Stimulated activated CD4-positive, alpha-beta T cell treated with anti-CD3 and anti-CD28 coated beads, Interleukin-12 subunit alpha, Interleukin-12 subunit beta, amount 100 ng/mL, for 24 hours (primary cell): Measurements from ENCODE around the gene PTPRCAP.
"Not testable (repeated sequence)": the region's sequence is repeated elsewhere in the genome, so short reads cannot be mapped to it uniquely, and the experiment has no call there.

Experiments used
- DNase-seq, 2 experiments: peaks; one replicate each; pipeline ENCODE4 v3.0.0-alpha.2; 2020; ENCODE audit warnings: low read depth in 2 of 2

Gene PTPRCAP

GRCh38 chr11:67437082-67437808 is at the start of gene PTPRCAP:
PTPRCAP (minus strand) TSS chr11:67437682; CDS start chr11:67437619, 63 bp downstream.
- DNase-seq: peak; percentile 56 to 75

GRCh38 chr11:67486481-67487195 is 49.2 kb upstream of the PTPRCAP start:
- DNase-seq: no peak

DNA sequence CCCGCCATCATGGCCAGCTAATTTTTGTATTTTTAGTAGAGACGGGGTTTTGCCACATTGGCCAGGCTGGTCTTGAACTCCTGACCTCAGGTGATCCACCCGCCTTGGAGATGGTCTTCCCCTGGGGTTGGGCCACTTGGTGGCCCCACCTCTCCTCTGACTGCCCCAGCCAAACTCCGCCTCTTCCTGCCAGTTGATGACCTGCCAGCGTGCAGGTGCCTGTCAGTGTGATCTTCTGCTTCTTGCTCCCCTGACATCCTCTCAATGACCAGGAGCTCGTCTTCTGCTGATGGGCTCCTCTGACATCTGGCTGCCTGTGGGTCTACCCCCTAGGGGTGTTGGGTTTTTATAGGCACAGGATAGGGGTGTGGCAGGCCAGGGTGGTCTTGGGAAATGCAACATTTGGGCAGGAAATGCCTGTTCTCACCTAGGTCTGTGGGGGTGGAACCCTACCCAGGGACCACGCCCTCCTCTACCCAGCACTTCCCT is 48.4 kb upstream of the PTPRCAP start:
- DNase-seq: peak in 1 of 2 experiments; percentile 57

DNA sequence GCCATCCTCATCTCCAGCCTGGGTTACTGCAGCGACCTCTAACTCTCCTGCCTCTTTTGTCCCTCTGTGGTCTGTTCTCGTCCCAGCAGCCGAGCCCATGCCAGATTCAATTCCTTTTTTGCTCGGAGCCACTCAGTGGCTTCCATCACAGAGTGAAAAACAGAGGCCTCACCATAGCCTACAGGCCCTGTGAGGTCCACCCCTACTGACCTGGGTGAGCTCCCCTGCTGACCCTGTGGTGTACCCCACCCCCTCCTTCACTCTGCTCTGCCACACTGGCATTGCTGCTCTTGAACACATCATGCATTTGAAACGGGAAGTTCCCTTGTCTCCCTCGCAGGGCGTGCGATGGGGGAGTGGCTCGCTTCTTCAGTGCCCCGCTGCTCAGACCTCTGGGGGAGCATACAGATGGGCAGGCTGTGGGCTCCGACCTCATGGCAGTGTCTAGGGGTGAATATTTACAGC is 47.4 kb upstream of the PTPRCAP start:
- peak in 1 of 2 experiments; percentile 66 for DNase-seq

DNA sequence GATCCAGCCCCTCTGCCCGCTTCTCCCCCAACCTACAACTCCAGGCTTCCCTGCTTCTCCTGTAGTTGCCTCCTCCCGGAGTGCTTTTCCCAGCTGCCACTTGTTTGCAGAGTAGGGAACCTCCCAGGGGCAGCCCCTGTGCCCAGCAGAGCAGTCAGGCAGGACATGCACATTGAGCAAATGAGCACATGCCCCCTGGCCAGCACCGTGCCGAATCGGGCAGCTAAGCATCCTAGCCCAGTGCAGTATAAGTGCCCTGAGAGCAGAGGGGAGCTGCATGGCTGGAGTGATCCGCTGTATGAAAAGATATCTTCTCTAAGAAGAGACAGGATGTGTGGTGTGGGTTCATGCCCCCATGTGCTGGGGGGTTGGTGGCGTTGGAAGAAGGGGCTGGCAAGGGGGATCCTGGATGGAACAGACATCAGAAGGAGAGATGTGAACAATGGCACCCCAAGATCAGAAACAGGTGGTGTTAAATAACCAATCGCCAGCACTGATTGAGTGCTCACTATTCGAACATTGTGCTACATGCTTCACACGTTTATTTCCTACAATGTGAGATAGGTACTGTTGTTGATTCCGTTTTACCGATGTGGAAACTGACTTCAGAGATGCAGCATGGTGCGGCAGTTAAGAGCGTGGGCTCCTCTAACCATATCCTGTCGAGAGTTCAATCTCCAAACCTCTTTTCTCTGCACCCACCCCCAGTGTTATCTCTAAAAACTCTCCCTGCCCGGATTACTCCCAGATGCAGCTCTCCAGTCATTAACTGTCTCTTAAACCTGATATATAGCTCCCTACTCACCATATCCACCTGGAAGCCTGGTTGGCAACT is 46.6 kb upstream of the PTPRCAP start:
- no peak for DNase-seq

DNA sequence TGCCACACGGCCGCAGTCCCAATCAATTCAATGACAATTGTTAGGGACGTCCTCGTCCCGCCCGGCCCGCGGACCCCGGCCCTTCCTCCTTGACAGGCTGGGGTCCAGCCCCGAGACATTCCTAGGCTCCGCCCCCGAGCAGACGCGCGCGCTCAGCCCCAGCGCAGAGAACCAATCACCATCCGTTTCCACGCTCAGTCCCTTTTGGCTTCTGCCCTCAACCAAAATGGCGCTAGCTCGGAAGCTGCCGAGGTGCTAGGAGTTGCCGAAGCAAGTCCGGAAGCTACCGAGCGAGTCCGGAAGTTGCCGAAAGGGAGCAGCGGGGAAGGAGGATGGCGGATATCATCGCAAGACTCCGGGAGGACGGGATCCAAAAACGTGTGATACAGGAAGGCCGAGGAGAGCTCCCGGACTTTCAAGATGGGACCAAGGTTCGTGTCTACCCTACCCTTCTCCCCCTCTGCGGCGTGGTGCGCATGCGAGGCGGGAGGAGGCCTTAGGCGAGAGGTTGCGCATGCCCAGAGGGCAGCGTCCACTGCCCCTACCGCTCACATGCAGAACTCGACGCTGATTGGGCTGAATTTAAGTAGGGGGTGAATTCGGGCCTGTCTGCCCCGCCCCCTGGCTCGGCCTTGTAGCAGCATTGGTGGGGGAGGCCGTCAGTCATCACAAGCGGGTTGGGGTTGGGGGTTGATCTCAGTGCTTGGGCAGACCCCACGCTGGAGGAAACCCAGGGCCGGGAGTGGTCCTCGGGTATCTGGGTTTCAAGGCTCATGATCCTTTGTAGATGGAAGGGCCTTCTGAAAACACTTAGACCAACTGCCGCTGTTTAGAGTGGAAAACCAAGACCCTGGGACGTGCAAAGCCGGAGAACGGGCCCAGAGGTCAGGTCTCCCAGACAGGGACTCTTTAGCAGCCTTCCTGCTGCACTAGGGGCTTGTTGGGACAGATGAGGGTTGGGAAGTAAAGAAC is 45.6 kb upstream of the PTPRCAP start, which contains the start of gene AIP:
TSS of gene AIP (plus strand) at position 200 of the 972 bp plus-strand sequence. CDS start at position 333, 133 bp downstream.
- peak; percentile 91 to 97 for DNase-seq

DNA sequence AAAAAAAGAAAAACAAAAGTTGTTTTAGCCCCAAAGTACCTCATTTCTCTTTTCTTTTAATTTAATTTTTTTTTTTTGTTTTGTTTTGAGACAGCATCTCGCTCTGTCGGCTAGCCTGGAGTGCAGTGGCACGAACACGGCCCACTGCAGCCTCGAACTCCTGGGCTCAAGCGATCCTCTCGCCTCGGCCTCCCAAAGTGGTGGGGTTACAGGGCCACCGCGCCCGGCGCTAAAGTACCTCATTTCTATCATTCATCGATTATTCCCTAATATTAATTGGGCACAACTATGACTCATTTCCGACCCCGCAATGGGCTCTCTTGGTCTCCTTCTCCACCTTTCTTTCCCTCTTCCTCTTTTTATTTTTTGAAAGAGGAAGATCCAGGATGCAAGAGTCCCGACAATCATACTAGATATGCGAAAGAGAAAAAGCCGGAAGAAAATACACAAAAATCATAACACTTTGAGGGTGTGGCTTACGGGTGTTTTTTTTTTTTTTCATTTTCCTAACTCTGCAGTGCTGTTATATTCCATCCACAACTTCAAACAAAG is 44.9 kb upstream of the PTPRCAP start:
- DNase-seq: no peak

DNA sequence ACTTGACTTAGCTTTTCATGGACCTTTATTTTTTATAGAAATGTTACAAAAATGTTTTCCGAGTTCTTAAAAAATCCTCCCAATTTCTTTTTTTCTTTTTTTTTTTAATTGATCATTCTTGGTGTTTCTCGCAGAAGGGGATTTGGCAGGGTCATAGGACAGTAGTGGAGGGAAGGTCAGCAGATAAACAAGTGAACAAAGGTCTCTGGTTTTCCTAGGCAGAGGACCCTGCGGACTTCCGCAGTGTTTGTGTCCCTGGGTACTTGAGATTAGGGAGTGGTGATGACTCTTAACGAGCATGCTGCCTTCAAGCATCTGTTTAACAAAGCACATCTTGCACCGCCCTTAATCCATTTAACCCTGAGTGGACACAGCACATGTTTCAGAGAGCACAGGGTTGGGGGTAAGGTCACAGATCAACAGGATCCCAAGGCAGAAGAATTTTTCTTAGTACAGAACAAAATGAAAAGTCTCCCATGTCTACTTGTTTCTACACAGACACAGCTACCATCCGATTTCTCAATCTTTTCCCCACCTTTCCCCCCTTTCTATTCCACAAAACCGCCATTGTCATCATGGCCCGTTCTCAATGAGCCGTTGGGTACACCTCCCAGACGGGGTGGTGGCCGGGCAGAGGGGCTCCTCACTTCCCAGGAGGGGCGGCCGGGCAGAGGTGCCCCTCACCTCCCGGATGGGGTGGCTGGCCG is 40.0 kb upstream of the PTPRCAP start:
- DNase-seq: not testable (repeated sequence)

- DNase-seq: not testable (repeated sequence)
These were observed 39.2 kb upstream of the PTPRCAP start for GRCh38 chr11:67476692-67477091.

GRCh38 chr11:67472882-67473281 is 35.4 kb upstream of the PTPRCAP start:
- no peak for DNase-seq

- no peak for DNase-seq
These were observed 33.0 kb upstream of the PTPRCAP start for GRCh38 chr11:67470337-67471002.

DNA sequence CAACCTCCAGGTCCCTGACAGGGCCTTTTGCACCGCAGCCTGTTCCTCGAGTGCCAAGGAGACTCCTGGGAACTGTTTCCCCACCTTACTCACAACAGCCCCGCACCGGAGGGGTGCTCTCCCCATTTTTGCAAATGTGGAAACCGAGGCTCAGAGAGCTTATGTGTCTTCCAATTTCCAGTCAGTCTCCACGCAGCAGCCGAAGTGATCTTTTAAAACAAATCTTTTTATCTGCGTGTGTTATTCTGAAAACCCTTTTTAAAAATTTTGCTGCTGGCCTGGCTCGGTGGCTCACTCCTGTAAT is 32.0 kb upstream of the PTPRCAP start:
- no peak for DNase-seq

DNA sequence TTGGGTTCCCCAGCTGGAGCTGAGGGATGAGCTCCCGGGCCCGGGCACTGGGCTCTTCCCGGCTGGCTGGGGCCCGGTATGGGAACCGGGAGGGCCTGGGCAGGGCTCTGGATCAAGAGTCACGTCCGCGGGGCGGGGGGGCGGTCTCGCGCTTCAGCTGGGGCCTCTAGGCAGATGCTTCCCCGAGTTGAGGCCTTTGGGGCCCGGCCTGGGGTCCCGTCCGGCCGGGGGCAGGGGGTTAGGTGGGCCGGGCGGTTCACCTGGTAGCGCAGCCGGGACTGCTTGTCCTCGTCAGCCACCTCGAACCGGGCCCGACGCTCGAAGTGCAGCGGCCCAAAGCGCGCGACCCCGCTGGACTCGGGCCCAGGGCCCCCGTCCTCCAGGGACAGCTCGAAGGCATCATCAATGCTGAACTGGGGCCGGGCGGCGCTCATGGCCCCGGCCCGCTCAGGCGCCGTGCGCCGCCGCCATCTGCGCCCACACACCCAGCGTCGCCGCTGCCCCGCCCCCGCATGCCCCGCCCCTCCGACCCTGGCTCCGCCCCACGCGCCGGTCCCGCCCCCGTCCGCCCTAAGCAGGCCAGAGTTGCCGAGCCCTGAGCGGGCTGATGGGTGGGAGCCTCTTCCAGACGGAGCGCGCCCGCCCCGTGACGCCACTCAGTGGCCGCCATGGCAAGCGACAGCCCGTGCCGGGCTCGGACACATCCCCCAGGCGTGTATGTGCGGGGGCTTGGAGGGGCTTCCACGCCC is 31.5 kb upstream of the PTPRCAP start, which contains the start of gene TMEM134:
TSS of gene TMEM134 (minus strand) at position 493 of the 749 bp plus-strand sequence. CDS start at position 434, 59 bp downstream.
- DNase-seq: peak; percentile 87 to 89

DNA sequence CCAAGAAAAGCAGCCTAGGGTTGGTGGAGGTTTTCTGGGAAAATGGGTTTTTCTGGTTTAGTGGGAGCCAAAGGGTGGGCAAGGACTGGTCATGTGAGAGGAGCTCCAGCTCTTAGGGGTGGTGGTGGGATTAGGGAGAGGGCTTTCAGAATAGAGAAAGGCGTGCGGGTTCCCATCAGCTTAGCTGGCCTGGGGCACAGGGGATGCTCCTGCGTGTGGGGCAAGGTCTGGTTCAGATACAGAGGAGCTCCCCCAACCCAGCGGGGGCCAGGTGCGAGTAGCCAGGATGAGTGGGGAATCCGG is 30.9 kb upstream of the PTPRCAP start:
- no peak for DNase-seq

- no peak for DNase-seq
These were observed 30.6 kb upstream of the PTPRCAP start for GRCh38 chr11:67468056-67468455.

DNA sequence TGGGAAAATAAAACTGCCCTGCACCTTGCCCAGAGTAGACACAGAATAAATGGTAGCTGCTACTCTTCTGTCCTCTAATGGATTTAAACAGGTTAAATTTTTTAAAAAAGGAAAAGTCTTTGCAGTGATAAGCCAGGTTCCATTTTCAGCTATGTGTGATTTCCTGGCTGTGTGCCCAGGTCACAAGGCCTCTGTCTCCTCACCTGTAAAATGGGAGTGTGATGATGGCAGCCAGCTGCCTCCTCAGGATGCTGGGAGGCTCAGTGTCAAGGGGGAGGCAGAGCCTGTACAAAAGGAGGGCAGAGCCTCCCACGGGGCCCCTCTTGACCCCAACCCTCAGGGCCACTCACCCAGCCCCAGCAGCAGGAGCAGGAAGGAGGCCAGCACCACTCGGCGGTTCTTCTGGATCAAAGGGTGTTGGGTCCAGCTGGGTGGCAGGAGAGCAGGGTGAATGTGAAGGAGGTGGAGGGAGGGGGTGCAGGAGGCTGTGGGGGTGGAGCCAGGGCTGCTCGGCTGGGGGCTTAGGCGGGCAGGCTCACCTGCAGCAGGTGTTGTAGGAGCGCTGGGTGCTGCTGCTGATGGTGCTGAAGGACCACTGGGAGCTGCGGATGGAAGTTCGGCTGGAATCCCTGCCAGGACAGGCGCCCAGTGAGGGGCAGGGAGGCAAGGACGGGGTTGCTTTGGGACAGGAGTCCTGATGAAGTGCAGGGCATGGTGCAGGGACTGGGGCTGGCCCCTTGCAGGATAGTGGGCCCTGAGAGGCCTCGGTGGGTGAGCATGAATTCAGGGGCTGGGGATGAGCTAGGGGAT is 29.7 kb upstream of the PTPRCAP start:
- DNase-seq: no peak

- no peak for DNase-seq
These were observed 28.9 kb upstream of the PTPRCAP start for GRCh38 chr11:67466367-67466766.

DNA sequence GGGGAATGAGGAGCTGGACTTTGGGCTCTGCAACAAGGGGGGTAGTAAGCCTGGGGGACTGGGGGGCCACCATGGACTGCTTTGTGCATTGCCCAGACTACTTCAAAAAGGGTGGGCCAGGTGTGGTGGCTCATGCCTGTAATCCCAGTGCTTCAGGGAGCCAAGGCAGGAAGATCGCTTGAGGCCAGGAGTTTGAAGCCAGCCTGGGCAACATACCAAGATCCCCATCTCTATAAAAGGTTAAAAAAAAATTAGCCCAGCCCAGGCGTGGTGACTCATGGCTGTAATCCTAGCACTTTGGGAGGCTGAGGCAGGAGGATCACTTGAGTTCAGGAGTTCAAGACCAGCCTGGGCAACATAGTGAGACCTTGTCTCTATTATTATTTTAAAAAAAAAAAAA is 28.0 kb upstream of the PTPRCAP start:
- not testable (repeated sequence) for DNase-seq
